Measurements from ENCODE around the gene GRHPR.

GRHPR gene

GRCh38 chr9:37415011-37415719, 7.3 kb upstream of the GRHPR start:
- H3K27ac ChIP-seq (replicated peaks): no peak overlapping the region
- peak; percentile 51 to 76 for DNase-seq (ENCODE audit: low read depth in 1 of 2, low spot score in 1 of 2)
- H3K27me3 ChIP-seq (ENCODE audit: insufficient read depth, poor library complexity, severe bottlenecking): no peaks in the 10 kb centered on the region
- no peak for TF ChIP-seq POLR2AphosphoS5 (IDR thresholded peaks at IDR 0.05; ENCODE audit: low read depth)
- TF ChIP-seq, protein P1, sequence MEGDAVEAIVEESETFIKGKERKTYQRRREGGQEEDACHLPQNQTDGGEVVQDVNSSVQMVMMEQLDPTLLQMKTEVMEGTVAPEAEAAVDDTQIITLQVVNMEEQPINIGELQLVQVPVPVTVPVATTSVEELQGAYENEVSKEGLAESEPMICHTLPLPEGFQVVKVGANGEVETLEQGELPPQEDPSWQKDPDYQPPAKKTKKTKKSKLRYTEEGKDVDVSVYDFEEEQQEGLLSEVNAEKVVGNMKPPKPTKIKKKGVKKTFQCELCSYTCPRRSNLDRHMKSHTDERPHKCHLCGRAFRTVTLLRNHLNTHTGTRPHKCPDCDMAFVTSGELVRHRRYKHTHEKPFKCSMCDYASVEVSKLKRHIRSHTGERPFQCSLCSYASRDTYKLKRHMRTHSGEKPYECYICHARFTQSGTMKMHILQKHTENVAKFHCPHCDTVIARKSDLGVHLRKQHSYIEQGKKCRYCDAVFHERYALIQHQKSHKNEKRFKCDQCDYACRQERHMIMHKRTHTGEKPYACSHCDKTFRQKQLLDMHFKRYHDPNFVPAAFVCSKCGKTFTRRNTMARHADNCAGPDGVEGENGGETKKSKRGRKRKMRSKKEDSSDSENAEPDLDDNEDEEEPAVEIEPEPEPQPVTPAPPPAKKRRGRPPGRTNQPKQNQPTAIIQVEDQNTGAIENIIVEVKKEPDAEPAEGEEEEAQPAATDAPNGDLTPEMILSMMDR (IDR thresholded peaks at IDR 0.05; ENCODE audit: insufficient read depth, low read length): peak; percentile 84
- TF ChIP-seq, protein P2, sequence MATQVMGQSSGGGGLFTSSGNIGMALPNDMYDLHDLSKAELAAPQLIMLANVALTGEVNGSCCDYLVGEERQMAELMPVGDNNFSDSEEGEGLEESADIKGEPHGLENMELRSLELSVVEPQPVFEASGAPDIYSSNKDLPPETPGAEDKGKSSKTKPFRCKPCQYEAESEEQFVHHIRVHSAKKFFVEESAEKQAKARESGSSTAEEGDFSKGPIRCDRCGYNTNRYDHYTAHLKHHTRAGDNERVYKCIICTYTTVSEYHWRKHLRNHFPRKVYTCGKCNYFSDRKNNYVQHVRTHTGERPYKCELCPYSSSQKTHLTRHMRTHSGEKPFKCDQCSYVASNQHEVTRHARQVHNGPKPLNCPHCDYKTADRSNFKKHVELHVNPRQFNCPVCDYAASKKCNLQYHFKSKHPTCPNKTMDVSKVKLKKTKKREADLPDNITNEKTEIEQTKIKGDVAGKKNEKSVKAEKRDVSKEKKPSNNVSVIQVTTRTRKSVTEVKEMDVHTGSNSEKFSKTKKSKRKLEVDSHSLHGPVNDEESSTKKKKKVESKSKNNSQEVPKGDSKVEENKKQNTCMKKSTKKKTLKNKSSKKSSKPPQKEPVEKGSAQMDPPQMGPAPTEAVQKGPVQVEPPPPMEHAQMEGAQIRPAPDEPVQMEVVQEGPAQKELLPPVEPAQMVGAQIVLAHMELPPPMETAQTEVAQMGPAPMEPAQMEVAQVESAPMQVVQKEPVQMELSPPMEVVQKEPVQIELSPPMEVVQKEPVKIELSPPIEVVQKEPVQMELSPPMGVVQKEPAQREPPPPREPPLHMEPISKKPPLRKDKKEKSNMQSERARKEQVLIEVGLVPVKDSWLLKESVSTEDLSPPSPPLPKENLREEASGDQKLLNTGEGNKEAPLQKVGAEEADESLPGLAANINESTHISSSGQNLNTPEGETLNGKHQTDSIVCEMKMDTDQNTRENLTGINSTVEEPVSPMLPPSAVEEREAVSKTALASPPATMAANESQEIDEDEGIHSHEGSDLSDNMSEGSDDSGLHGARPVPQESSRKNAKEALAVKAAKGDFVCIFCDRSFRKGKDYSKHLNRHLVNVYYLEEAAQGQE (IDR thresholded peaks at IDR 0.05; ENCODE audit: insufficient replicate concordance, low read depth): no peak
- TF ChIP-seq SPI1 (IDR thresholded peaks at IDR 0.05; ENCODE audit: borderline replicate concordance, low read depth): no peak
- no peak overlapping the region for H3K4me3 ChIP-seq (replicated peaks; ENCODE audit: insufficient read depth, low read length)

DNA sequence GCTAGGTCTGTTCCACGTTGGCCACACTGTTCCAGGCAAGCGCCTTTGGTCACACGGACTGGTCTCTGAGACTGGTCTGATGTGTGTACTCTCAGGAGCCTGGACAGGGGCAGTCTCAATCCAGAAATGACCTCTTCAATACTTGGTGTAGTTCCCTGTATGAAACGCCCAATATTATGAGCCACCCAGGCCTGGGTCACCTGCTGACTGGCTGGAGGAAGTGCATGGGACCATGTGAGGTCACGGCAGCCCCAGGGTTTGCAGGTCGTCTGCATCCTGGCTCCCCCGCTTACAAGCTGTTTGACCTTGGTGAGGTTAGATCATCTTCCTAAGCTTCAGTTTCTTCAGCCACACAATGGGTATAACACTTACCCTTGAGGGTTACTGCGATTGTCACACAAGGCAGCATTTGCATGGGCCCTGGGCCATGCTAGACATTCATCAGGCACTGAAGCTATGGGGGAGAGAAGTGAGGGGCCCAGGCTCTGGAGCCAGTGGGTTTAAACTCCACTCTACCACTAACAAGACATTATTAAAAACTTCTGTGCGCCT, 5.2 kb upstream of the GRHPR start:
- H3K27me3 ChIP-seq (ENCODE audit: insufficient read depth, poor library complexity, severe bottlenecking): no peaks in the 10 kb centered on the region
- H3K4me3 ChIP-seq (replicated peaks; ENCODE audit: insufficient read depth, low read length): no peak overlapping the region
- no peak overlapping the region for H3K27ac ChIP-seq (replicated peaks)
- DNase-seq (ENCODE audit: low read depth in 1 of 2, low spot score in 1 of 2): no peak
- TF ChIP-seq GABPA (IDR thresholded peaks at IDR 0.05; ENCODE audit: low read depth): no peak
- TF ChIP-seq SPI1 (IDR thresholded peaks at IDR 0.05; ENCODE audit: borderline replicate concordance, low read depth): no peak
- no peak for TF ChIP-seq POLR2AphosphoS5 (IDR thresholded peaks at IDR 0.05; ENCODE audit: low read depth)
- TF ChIP-seq, protein P1 (IDR thresholded peaks at IDR 0.05; ENCODE audit: insufficient read depth, low read length): no peak
- TF ChIP-seq, protein P2 (IDR thresholded peaks at IDR 0.05; ENCODE audit: insufficient replicate concordance, low read depth): no peak

DNA sequence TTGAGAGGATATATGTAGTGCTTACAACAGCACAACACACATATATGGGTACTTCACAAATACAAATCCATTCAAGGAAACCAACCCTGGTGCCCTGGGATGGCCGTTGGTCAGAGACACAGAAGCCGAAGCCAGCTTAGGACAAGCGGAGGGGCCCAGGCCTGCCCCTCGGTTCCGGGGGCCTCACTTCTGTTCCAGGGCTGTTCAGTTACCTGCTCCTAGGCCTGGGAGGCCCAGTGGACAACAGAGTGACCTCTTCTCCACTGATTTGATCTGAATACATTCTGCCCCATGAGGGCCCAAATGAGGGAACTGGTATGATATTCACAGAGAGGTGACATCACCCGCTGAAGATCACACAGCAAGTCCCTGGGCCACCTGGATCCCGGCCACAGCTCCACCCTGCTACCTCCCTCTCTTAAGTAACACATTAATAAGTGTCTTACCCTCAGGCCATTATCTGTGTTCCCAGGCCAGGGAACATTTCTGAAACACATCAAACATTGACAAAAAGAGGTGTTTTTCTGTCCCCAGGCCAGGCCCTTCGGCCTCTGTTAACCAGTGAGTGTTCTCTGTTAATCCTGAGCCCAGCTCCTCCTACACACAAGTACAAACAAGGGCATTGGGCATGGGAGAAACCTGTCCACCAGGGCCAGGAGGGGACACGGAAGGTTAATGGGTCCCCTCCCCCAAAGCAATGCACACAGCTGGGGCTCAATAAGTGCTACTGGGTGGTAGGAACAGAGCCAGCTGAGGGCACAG, 4.5 kb upstream of the GRHPR start:
- H3K27ac ChIP-seq (replicated peaks): no peak overlapping the region
- no peak overlapping the region for H3K4me3 ChIP-seq (replicated peaks; ENCODE audit: insufficient read depth, low read length)
- TF ChIP-seq SPI1 (IDR thresholded peaks at IDR 0.05; ENCODE audit: borderline replicate concordance, low read depth) (no peak), POLR2AphosphoS5 (IDR thresholded peaks at IDR 0.05; ENCODE audit: low read depth) (no peak), GABPA (IDR thresholded peaks at IDR 0.05; ENCODE audit: low read depth) (no peak)
- TF ChIP-seq, protein P2 (IDR thresholded peaks at IDR 0.05; ENCODE audit: insufficient replicate concordance, low read depth): no peak
- TF ChIP-seq, protein P1 (IDR thresholded peaks at IDR 0.05; ENCODE audit: insufficient read depth, low read length): no peak
- no peaks in the 10 kb centered on the region for H3K27me3 ChIP-seq (ENCODE audit: insufficient read depth, poor library complexity, severe bottlenecking)
- no peak for DNase-seq (ENCODE audit: low read depth in 1 of 2, low spot score in 1 of 2)

All from HL-60 (cell line).